Measurements from ENCODE around the gene RNASE9. TPM values are rescaled to one million over a fixed set of nuclear protein-coding genes. Genes with fewer than 3 reads are reported as not detected.

RNASE9 gene
- polyA plus RNA-seq, 3 donors, result not detected

GRCh38 chr14:20587489-20588154 lies 26.8 kb upstream of the RNASE9 start, which contains the start of gene RNASE11:
Gene RNASE11 (minus strand): TSS chr14:20588001.
- 86% methylated on average over 6 of the region's 6 CpGs for WGBS (ENCODE audit: insufficient coverage)
- Histone ChIP-seq H4K20me1 (ENCODE audit: insufficient read depth, low read length) (no peaks in the 10 kb centered on the region), H3K4me2 (replicated peaks; ENCODE audit: extremely low read depth, low read length, poor library complexity, severe bottlenecking) (no peak within 1 kb of the TSS), H3K27ac (ENCODE audit: low read depth in 1 of 2, low read length in 2 of 2) (no peak within 1 kb of the TSS), H3K9ac (ENCODE audit: insufficient read depth, low read length, poor library complexity, severe bottlenecking) (no peak within 1 kb of the TSS), H2AFZ (ENCODE audit: insufficient read depth, low read depth, low read length, poor library complexity, severe bottlenecking) (no peak within 1 kb of the TSS), H3K36me3 (replicated peaks in 1 of 2; ENCODE audit: control insufficient read depth in 1 of 2, insufficient read depth in 2 of 2, low read length in 2 of 2) (no peaks in the 10 kb centered on the region), H3K27me3 (ENCODE audit: control insufficient read depth in 2 of 2, insufficient read depth in 2 of 2, low read length in 2 of 2) (no peaks in the 10 kb centered on the region), H3K4me3 (replicated peaks in 1 of 3; ENCODE audit: low read depth in 2 of 3, low read length in 3 of 3) (no peak within 1 kb of the TSS), H3K4me1 (ENCODE audit: control insufficient read depth in 1 of 2, insufficient read depth in 2 of 2, low read length in 2 of 2) (no peaks in the 10 kb centered on the region), H3K79me2 (ENCODE audit: insufficient read depth, low read length) (no peaks in the 10 kb centered on the region), H3K9me3 (replicated peaks in 1 of 2; ENCODE audit: control insufficient read depth in 1 of 2, insufficient read depth in 1 of 2, low read length in 2 of 2) (no peaks in the 10 kb centered on the region)
- no peak within 1 kb of the TSS for H3K4me3 Mint-ChIP-seq
- peaks cover 2 to 5% (median 4%) of the 10 kb centered on the region in 7 donors for H3K9me3 Mint-ChIP-seq
- intact Hi-C loops (cut with micrococcal nuclease), result no loop called here
- H3K4me1 Mint-ChIP-seq, result peaks cover 17% of the 10 kb centered on the region
- no peak for DNase-seq
- no peak for TF ChIP-seq CTCF (IDR thresholded peaks at IDR 0.05)
- peaks cover 0 to 3% (median 2%) of the 10 kb centered on the region in 3 donors for H3K27me3 Mint-ChIP-seq (ENCODE audit: low read depth in 3 of 3)
- no peak within 1 kb of the TSS for H3K27ac Mint-ChIP-seq
- H3K36me3 Mint-ChIP-seq, result no peaks in the 10 kb centered on the region

GRCh38 chr14:20583908-20584307 lies 23.1 kb upstream of the RNASE9 start:
- Mint-ChIP-seq H3K4me3 (no peak overlapping the region), H3K36me3 (no peaks in the 10 kb centered on the region), H3K9me3 (peaks cover 2 to 5% (median 4%) of the 10 kb centered on the region in 7 donors), H3K27ac (no peak overlapping the region), H3K27me3 (ENCODE audit: low read depth in 3 of 3) (peaks cover 0 to 5% (median 4%) of the 10 kb centered on the region in 3 donors), H3K4me1 (peaks cover 13% of the 10 kb centered on the region)
- Histone ChIP-seq H4K20me1 (ENCODE audit: insufficient read depth, low read length) (no peaks in the 10 kb centered on the region), H3K27me3 (ENCODE audit: control insufficient read depth in 2 of 2, insufficient read depth in 2 of 2, low read length in 2 of 2) (no peaks in the 10 kb centered on the region), H2AFZ (ENCODE audit: insufficient read depth, low read depth, low read length, poor library complexity, severe bottlenecking) (no peak overlapping the region), H3K9me3 (replicated peaks in 1 of 2; ENCODE audit: control insufficient read depth in 1 of 2, insufficient read depth in 1 of 2, low read length in 2 of 2) (no peaks in the 10 kb centered on the region), H3K4me3 (replicated peaks in 1 of 3; ENCODE audit: low read depth in 2 of 3, low read length in 3 of 3) (no peak overlapping the region), H3K36me3 (replicated peaks in 1 of 2; ENCODE audit: control insufficient read depth in 1 of 2, insufficient read depth in 2 of 2, low read length in 2 of 2) (no peaks in the 10 kb centered on the region), H3K4me2 (replicated peaks; ENCODE audit: extremely low read depth, low read length, poor library complexity, severe bottlenecking) (no peak overlapping the region), H3K79me2 (ENCODE audit: insufficient read depth, low read length) (no peaks in the 10 kb centered on the region), H3K4me1 (ENCODE audit: control insufficient read depth in 1 of 2, insufficient read depth in 2 of 2, low read length in 2 of 2) (no peaks in the 10 kb centered on the region), H3K27ac (ENCODE audit: low read depth in 1 of 2, low read length in 2 of 2) (no peak overlapping the region), H3K9ac (ENCODE audit: insufficient read depth, low read length, poor library complexity, severe bottlenecking) (no peak overlapping the region)
- TF ChIP-seq CTCF (IDR thresholded peaks at IDR 0.05), result no peak
- intact Hi-C loops (cut with micrococcal nuclease), result no loop called here
- no peak for DNase-seq
- WGBS (ENCODE audit: insufficient coverage), result 33% methylated on average over 5 of the region's 5 CpGs
